Right atrium auricular region (tissue), 2 donors: ENCODE measurements around the gene BIRC7. TPM values are rescaled to one million over a fixed set of nuclear protein-coding genes. Genes with fewer than 3 reads are reported as not detected.
A peak's percentile ranks its signal among the peaks of the same experiment; 100 is the strongest.

ENCODE experiments used
- DNase-seq: peaks from one replicate; pipeline ENCODE4 v3.0.0-alpha.2; 2019; ENCODE audit warnings: low spot score
- H3K27ac ChIP-seq, 2 donors: fragments of 200-600 bp; sonication (generic); 1 replicate in 1 of 2; 2 replicates in 1 of 2; pipeline ENCODE4 v1.5.1; 2016 to 2019
- H3K27me3 ChIP-seq, 2 donors: fragments of 200-600 bp; sonication (generic); one replicate each; pipeline versions ENCODE4 v1.5.1 to v1.6.0; 2017 to 2019
- H3K36me3 ChIP-seq: fragments of 200-600 bp; sonication (generic); one replicate; pipeline ENCODE4 v1.5.1; 2016
- H3K4me1 ChIP-seq, 2 donors: fragments of 200-600 bp; sonication (generic); one replicate each; pipeline versions ENCODE4 v1.5.1 to v1.6.0; 2017 to 2019
- H3K4me3 ChIP-seq, 2 donors: fragments of 200-600 bp; sonication (generic); 1 replicate in 1 of 2; 2 replicates in 1 of 2; pipeline ENCODE4 v1.5.1; 2017 to 2019; ENCODE audit warnings: mild to moderate bottlenecking in 1 of 2, moderate library complexity in 1 of 2
- H3K9me3 ChIP-seq, 2 donors: fragments of 200-600 bp; sonication (generic); one replicate each; pipeline ENCODE4 v1.5.1; 2019
- CTCF ChIP-seq, 2 donors: fragments of 200-600 bp; sonication (generic); IDR thresholded peaks; one replicate each; pipeline ENCODE4 v1.5.1; 2019; ENCODE audit warnings: antibody characterized with exemption in 2 of 2
- total RNA-seq, 2 donors: library from RNA; depleted of rRNA; stranded (reverse); fragments of >200 nt; gene quantifications; one replicate each; pipeline ENCODE4 v1.1.0, GENCODE V29; 2016

The BIRC7 gene
- total RNA-seq, 2 donors from 2014 or later, result not detected

GRCh38 chr20:63252284-63252711 lies 16.6 kb downstream of the BIRC7 start:
- H3K27ac ChIP-seq, result no peak overlapping the region
- peaks cover 0 to 20% of the 10 kb centered on the region in 2 donors for H3K4me1 ChIP-seq
- no peak for DNase-seq
- TF ChIP-seq CTCF (IDR thresholded peaks at IDR 0.05), result no peak
- H3K27me3 ChIP-seq, result peaks cover 8 to 29% of the 10 kb centered on the region in 2 donors
- no peaks in the 10 kb centered on the region for H3K9me3 ChIP-seq
- no peaks in the 10 kb centered on the region for H3K36me3 ChIP-seq
- no peak overlapping the region for H3K4me3 ChIP-seq

- TF ChIP-seq CTCF (IDR thresholded peaks at IDR 0.05), result no peak
- no peaks in the 10 kb centered on the region for H3K9me3 ChIP-seq
- H3K27me3 ChIP-seq, result peaks cover 7 to 29% of the 10 kb centered on the region in 2 donors
- H3K4me1 ChIP-seq, result peaks cover 0 to 20% of the 10 kb centered on the region in 2 donors
- peak overlapping the region in 1 of 2 donors; percentile 45 for H3K4me3 ChIP-seq
- H3K36me3 ChIP-seq, result no peaks in the 10 kb centered on the region
- DNase-seq, result no peak
- H3K27ac ChIP-seq, result no peak overlapping the region
These were observed 17.3 kb downstream of the BIRC7 start for GRCh38 chr20:63253065-63253437.

- DNase-seq, result no peak
- no peak for TF ChIP-seq CTCF (IDR thresholded peaks at IDR 0.05)
- peaks cover 5 to 29% of the 10 kb centered on the region in 2 donors for H3K27me3 ChIP-seq
These were observed 17.9 kb downstream of the BIRC7 start for GRCh38 chr20:63253438-63254231.

GRCh38 chr20:63254232-63254605 lies 18.5 kb downstream of the BIRC7 start, which contains the start of gene NKAIN4:
Gene NKAIN4 (minus strand): TSS chr20:63254463. CDS start chr20:63254450, 13 bp downstream.
- H3K4me1 ChIP-seq, result peaks cover 0 to 20% of the 10 kb centered on the region in 2 donors
- TF ChIP-seq CTCF (IDR thresholded peaks at IDR 0.05), result no peak
- peak within 1 kb of the TSS; percentile 9 to 45 for H3K4me3 ChIP-seq
- H3K9me3 ChIP-seq, result no peaks in the 10 kb centered on the region
- H3K36me3 ChIP-seq, result no peaks in the 10 kb centered on the region
- H3K27ac ChIP-seq, result no peak within 1 kb of the TSS
- peaks cover 5 to 29% of the 10 kb centered on the region in 2 donors for H3K27me3 ChIP-seq
- no peak for DNase-seq

More at GRCh38 chr20:63253438-63254231, 17.9 kb downstream of the BIRC7 start:
- Histone ChIP-seq H3K36me3 (no peaks in the 10 kb centered on the region), H3K27ac (no peak overlapping the region), H3K9me3 (no peaks in the 10 kb centered on the region), H3K4me3 (peak overlapping the region; percentile 9 to 45), H3K4me1 (peaks cover 0 to 20% of the 10 kb centered on the region in 2 donors)

GRCh38 chr20:63254606-63255384 lies 19.1 kb downstream of the BIRC7 start:
- no peak for TF ChIP-seq CTCF (IDR thresholded peaks at IDR 0.05)
- peak overlapping the region in 1 of 2 donors; percentile 45 for H3K4me3 ChIP-seq

More at GRCh38 chr20:63254606-63255384, 19.1 kb downstream of the BIRC7 start:
- Histone ChIP-seq H3K36me3 (no peaks in the 10 kb centered on the region), H3K9me3 (no peaks in the 10 kb centered on the region), H3K27me3 (peaks cover 5 to 29% of the 10 kb centered on the region in 2 donors), H3K27ac (no peak overlapping the region), H3K4me1 (peaks cover 0 to 20% of the 10 kb centered on the region in 2 donors)
- no peak for DNase-seq
